Fibroblast of upper back skin (primary cell): ENCODE measurements around the gene NCBP1.
"Not testable (repeated sequence)": the region's sequence is repeated elsewhere in the genome, so short reads cannot be mapped to it uniquely, and the experiment has no call there.

Experiments used
- DNase-seq: peaks from one replicate; pipeline ENCODE4 v3.0.0-alpha.2; 2013

NCBP1 gene, protein sequence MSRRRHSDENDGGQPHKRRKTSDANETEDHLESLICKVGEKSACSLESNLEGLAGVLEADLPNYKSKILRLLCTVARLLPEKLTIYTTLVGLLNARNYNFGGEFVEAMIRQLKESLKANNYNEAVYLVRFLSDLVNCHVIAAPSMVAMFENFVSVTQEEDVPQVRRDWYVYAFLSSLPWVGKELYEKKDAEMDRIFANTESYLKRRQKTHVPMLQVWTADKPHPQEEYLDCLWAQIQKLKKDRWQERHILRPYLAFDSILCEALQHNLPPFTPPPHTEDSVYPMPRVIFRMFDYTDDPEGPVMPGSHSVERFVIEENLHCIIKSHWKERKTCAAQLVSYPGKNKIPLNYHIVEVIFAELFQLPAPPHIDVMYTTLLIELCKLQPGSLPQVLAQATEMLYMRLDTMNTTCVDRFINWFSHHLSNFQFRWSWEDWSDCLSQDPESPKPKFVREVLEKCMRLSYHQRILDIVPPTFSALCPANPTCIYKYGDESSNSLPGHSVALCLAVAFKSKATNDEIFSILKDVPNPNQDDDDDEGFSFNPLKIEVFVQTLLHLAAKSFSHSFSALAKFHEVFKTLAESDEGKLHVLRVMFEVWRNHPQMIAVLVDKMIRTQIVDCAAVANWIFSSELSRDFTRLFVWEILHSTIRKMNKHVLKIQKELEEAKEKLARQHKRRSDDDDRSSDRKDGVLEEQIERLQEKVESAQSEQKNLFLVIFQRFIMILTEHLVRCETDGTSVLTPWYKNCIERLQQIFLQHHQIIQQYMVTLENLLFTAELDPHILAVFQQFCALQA

DNA sequence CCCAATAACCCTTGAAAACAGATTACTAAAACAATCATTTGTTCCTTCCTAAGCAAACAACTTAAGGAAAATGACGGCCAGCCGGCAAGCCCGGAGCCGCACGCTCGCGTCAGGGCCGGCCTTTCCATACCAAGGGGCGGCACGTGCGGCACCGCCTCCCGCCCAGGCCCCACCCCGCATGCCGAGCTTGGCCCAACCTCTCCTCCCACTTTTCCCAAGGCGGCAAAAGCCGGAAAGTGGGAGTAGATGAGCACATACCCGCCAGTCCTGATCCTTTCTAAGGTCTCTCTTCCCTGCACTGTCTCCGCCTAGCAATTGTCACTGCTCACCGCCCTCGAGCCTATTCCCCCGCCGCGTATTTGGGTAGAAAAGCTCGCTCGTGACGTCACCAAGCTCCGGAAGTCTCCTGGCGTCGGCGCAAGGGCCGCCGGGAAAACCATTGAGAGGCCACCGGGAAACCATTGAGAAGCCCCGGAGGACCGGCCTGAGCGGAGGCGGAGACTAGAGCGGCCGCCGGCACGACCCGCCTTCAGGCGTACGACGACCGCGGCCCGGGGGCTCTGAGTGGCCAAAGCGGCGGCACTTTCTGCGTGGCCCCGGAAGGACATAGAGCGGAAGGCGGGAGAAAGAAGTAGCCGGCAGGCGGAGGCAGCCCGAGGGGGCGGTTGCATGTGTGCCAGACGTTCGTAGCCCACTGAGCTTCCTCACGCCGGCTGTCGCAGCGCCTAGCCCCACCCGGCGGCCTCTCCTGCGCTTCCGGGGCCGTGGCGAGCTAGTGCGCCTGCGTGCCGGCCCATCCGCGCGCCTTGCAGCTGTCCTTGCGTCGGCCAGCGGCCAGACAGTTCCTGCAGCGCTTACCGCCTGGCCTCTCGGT is at the start of gene NCBP1, which contains the start of gene TSTD2:
Gene NCBP1, plus strand, starts transcription at position 837 of the 874 bp plus-strand sequence. CDS start 61 bp downstream, outside the sequence.
Gene TSTD2, minus strand, starts transcription at position 384 of the 874 bp plus-strand sequence. CDS start 5,806 bp downstream, outside the sequence.
- peak; percentile 98 for DNase-seq

- not testable (repeated sequence) for DNase-seq
These were observed 48.8 kb upstream of the NCBP1 start for GRCh38 chr9:97584778-97585177.

- not testable (repeated sequence) for DNase-seq
These were observed 46.7 kb upstream of the NCBP1 start for GRCh38 chr9:97586909-97587308.

DNA sequence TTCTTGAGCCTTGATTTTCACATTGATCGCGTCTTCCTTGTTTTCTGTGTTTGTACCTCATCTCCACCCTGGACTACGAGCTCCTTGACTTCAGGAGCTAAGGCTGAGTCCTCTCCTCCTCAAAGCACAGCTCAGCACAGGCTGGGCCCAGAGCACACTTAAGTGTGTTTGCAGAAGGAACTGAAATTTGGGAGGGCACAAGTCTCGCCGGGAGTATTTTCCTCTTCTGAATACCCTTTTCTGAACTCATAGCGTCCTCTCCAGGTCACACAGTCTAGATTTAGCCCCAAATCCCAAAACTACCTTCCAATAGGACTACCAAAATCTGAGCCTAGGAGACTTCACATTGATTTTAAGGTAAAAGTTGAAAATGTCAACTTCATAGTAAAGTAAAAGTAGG is 42.1 kb upstream of the NCBP1 start:
- no peak for DNase-seq

GRCh38 chr9:97592126-97592525 is 41.5 kb upstream of the NCBP1 start:
- DNase-seq = no peak

DNA sequence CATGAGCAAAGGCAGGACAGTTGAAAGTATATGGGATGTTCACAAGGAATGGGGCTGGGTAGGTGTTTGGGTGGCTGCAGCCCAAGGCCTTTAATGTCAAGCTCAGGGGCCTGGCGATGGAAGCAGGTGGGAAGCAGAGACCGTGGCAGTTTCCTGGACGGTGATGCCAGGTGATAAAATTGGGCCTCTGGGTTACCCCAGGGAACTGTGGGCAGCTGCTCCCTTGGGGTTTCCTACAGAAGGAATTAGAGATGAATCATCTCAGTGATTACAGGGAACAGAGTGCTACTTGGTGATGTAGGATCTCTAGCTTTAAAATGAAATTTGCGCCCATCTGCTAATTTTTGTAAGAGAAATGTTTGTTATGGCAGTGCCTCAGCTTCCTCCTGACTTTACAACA is 39.7 kb upstream of the NCBP1 start:
- no peak for DNase-seq

DNA sequence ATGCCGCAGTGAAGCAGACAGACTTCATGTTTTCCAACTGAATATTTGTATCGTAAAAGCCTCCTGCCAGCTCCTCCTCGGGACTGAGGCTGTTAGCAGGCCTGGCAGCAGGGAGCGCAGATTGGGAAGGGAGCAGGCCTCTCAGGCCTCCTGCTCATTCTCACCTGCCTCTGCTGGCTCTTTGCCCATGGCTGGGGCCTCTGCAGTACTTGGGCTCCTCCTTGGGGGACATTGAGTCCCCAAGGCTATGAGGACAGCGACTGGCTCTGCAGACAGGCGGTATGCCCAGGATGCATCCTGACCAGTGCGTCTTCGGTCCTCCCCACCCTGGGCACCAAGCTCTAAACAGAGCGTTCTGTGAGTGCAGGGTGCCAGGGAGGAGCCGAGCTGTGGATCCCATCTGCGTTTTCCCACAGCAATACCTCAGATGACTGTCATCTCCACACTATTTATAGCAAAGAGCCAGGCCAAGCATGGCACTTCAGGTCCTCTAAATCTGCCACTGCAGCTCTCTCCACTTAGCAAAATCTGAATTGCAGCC is 39.2 kb upstream of the NCBP1 start:
- DNase-seq = no peak

DNA sequence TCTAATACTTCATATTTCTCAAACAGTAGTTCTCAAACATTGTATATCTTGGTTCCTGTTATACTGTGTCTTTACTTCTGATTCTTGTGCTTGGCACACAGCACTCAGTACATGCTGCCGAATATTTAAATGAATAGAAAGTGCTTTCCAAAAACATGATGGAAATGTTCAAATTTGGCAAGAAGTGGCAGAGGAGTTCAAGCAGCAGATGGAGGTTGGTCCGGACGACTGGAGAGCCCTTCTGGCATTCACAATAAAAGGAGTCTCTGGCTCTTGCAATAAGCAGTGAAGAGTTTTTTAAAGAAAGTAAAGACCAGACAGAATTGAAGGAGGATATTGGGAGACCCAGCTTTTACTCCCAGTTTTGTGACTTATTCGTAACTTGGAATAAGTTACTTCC is 36.7 kb upstream of the NCBP1 start:
- DNase-seq = no peak

DNA sequence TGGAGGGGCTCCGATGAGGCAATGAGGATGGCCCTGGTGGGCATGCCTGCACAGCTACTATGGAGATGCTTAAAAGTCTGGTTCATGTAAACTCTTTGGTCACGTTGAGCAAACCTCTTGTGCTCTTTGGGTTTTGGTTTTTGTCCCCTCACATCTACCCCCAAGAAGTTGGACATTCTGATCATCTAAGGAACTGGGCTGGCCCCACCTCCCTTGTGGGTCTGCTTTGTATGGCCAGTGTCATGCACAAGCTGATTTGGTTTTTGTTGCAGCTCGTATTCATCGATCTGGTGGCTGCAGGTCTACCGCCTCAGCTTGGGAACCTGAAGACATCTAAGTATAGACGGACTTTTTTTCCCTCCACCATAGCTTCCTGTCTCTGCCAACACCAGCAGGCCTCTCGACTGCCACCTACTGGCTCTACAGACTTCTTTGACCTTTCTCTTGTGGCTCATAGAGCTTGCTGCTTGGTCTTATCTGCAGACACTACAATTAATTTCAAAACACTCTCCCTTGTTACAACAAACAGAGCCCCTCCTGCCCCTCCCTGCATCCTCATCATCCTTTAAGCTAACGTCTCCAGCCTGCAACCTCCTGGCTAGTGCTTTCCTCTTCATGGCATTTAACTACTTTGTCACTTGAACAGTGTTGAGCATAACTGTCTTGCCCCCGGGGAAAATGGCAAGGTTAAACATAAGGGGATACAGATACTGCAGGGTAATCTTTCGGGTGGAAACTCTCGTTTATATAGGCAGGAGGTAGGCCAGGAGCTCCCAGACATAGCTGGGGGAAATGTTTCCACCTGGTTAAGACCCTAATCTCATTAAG is 34.9 kb upstream of the NCBP1 start:
- DNase-seq = peak; percentile 71

DNA sequence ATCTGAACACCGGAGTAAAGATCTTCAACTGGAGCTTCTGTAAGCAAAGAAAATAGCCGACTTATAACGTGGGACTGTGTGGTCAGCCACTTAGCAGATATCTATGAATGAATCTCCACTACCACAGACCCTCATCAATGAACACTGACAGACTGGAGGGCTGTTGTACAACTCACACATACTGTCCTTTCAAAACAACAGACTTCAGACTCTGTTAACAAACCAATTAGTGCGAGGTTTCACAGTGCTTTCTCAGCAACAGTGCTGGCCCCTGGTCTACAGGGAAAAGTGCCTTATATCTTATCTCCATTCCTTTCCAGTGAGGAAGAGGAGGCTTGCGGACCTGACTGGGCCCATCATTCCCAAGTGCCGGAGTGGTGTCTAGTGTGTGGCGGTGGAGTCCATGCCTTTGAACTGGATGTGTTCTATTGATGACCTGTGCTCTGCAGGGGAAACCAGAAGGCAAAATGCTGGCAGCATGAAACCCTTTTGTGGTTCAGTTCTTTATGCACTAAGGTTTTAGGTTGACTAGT is 34.2 kb upstream of the NCBP1 start:
- DNase-seq = no peak

DNA sequence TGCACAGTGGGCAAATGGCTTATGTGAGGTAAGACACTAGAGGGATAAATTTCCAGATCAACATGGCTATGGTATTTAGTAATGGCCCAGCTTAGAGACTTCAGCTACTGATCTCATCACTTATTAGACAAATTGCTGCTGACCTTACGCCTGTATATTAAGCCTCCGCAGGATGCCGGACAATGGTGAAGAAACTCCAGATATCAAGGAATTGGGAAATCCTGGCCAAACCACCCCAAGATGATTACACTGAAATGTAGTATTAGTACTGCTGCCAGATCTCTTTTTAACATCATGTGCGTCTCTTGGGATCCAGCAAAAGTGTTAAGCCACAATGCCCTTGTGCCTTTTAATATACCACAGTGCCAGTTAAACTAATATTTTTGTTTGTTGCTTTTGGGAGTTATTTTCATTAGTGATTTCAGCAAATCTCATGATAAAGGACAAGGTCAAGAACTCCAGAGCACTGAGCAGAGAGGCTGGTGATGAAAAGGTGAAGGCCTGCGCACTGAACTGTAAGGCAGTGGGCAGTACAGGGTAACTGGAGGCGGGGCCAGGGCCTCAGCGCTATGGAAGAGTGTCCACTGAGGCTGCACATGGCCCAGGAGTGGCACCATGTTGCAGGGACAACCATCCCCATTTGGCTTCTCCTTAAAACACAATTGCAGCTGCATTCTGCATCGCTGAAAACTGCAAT is 32.9 kb upstream of the NCBP1 start:
- DNase-seq = no peak

GRCh38 chr9:97601228-97601898 is 32.3 kb upstream of the NCBP1 start:
- no peak for DNase-seq

DNA sequence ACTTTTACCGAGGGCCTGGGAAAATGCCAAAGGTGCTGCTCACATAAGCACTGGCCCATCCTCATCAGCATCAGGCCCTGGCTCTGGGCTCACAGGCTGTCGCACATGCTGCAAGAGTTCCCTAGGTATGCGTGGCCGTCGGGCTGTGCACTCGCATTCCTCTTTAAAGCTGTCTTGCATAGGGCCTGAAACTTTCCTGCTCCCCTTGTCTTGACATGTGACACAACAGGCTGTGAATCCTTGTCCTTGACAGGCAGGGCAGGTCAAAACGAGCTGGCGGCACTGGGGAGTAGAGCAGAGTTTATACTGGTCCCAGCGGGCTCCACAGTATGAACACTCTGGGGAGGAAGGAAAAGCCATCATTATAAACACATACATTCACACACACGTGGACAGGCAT is 31.2 kb upstream of the NCBP1 start:
- DNase-seq = no peak

- DNase-seq = no peak
These were observed 28.5 kb upstream of the NCBP1 start for GRCh38 chr9:97604901-97605645.

DNA sequence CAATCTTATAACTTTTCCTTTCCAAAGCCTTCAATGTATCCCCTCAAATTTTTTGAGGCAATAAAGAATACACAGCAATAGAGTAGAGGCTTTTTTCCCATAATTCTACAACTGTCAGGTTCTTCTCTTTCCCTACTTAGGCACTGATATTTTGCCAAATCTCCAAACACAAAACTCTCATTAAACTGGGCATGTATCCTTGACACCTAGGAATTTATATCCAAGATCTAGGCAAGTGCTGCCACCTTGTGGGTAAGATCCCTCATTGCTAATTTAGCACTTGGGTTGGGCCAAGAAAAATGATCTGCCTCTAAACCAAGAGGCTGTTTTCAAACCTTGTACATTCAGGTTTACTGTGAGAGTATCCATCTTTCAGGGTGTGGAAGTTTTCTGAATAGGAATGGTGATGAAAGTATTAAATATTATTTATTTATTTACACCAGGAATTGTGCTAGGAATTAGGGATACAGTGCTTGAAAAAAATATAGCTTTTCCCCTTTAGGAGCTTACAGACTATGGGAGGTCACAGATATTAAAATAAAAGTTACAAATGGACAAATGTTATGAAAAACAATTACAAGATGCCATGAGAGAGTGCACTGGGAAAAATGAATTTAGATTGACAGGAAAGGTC is 18.1 kb upstream of the NCBP1 start:
- peak; percentile 44 for DNase-seq

GRCh38 chr9:97617939-97618416 is 15.6 kb upstream of the NCBP1 start:
- no peak for DNase-seq

DNA sequence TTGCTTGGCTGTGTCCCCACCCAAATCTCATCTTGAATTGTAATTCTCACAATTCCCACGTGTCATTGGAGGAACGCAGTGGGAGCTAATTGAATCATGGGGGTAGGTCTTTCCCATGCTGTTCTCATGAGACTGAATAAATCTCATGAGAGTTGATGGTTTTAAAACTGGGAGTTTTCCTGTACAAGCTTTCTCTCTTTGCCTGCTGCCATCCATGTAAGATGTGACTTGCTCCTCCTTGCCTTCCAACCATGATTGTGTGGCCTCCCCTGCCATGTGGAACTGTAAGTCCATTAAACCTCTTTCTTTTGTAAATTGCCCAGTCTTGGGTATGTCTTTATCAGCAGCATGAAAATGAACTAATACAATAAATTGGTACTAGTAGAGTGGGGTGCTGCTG is 13.6 kb upstream of the NCBP1 start:
- not testable (repeated sequence) for DNase-seq

- not testable (repeated sequence) for DNase-seq
These were observed 11.1 kb upstream of the NCBP1 start for GRCh38 chr9:97622483-97622882.

DNA sequence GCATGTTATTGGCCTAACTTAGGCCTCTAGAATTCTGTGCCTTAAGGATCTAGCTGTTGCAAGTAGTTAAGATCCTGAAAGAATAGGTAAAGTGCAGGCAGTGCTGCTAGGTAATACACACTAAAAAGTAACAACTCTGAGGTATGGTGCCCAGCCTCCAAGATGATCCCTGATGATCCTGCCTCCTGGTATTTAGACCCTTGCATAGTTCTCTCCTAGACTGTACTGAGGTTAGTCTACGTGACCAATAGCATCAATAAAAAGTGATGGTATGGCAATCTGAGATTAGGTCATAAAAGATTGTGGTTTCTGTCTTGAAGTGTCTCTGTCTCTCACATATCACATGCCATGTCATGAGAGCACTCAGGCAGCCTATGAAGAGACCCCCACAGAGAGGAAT is 9.7 kb upstream of the NCBP1 start:
- DNase-seq = no peak
